ENCODE data around the gene ZNRD2. TPM values are rescaled to one million over a fixed set of nuclear protein-coding genes. Genes with fewer than 3 reads are reported as not detected.

ZNRD2 gene
- total RNA-seq, 1 donor from 2014 or later, result 45.1 TPM

DNA sequence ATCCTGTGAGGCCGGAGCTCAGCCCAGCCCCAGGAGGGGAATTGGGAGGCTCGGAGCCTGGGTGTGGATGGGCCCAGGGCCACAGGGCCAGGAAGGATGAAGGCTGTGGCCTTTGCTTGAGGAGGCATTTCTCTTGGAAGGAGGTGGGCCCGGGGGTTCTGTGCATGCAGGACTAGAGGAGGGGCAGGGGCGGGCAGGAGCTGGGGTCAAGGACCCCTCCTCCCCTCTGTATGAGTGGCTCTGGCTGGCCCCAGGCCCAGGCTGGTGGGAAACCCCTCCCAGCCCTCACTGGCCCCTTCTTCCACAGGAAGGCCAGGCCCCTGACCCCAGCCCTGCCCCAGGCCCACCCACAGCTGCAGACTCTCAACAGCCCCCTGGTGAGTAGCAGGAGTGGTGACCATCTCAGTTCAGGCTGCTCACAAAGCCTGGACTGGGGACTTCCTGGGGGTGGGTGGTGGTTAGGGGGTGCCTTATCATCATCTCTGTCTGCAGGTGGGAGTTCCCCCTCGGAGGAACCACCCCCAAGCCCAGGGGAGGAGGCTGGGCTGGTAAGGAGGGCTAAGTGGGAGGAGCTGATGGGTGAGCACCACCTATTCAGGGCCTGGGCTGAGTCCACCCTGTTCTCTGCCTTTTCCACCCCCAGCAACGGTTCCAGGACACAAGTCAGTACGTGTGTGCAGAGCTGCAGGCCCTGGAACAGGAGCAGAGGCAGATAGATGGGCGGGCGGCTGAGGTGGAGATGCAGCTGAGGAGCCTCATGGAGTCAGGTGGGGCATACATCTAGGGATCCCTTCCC, 19.4 kb downstream of the ZNRD2 start:
- H3K4me1 ChIP-seq (ENCODE audit: insufficient read depth, low read length), result peaks cover 11% of the 10 kb centered on the region
- H3K9ac ChIP-seq (ENCODE audit: low read length), result no peak overlapping the region
- Mint-ChIP-seq H3K27ac (ENCODE audit: unreplicated experiment) (no peak overlapping the region), H3K9me3 (ENCODE audit: unreplicated experiment) (no peaks in the 10 kb centered on the region), H3K4me3 (ENCODE audit: unreplicated experiment) (no peak overlapping the region), H3K4me1 (ENCODE audit: low read depth, unreplicated experiment) (peaks cover 6% of the 10 kb centered on the region), H3K36me3 (ENCODE audit: low read depth, unreplicated experiment) (no peaks in the 10 kb centered on the region), H3K27me3 (ENCODE audit: low read depth, unreplicated experiment) (peaks cover 18% of the 10 kb centered on the region)
- no peaks in the 10 kb centered on the region for H3K27me3 ChIP-seq (ENCODE audit: insufficient read depth, low read length)
- no peaks in the 10 kb centered on the region for H3K79me2 ChIP-seq (ENCODE audit: insufficient read depth, low read length)
- no peak for DNase-seq (ENCODE audit: low read depth)
- H4K20me1 ChIP-seq (ENCODE audit: insufficient read depth, low read length), result peaks cover 20% of the 10 kb centered on the region
- no peak overlapping the region for H3K4me3 ChIP-seq (ENCODE audit: insufficient read depth, low read depth, low read length)
- no peak overlapping the region for H2AFZ ChIP-seq (ENCODE audit: low read depth, low read length)
- no peaks in the 10 kb centered on the region for H3K36me3 ChIP-seq (ENCODE audit: insufficient read depth, low read length)
- no peaks in the 10 kb centered on the region for H3K9me3 ChIP-seq (ENCODE audit: insufficient read depth, low read depth, low read length)
- H3K4me2 ChIP-seq (ENCODE audit: low read length), result no peak overlapping the region
- H3K27ac ChIP-seq (ENCODE audit: low read depth, low read length), result no peak overlapping the region
- no peak for FAIRE-seq
- TF ChIP-seq, protein P1, sequence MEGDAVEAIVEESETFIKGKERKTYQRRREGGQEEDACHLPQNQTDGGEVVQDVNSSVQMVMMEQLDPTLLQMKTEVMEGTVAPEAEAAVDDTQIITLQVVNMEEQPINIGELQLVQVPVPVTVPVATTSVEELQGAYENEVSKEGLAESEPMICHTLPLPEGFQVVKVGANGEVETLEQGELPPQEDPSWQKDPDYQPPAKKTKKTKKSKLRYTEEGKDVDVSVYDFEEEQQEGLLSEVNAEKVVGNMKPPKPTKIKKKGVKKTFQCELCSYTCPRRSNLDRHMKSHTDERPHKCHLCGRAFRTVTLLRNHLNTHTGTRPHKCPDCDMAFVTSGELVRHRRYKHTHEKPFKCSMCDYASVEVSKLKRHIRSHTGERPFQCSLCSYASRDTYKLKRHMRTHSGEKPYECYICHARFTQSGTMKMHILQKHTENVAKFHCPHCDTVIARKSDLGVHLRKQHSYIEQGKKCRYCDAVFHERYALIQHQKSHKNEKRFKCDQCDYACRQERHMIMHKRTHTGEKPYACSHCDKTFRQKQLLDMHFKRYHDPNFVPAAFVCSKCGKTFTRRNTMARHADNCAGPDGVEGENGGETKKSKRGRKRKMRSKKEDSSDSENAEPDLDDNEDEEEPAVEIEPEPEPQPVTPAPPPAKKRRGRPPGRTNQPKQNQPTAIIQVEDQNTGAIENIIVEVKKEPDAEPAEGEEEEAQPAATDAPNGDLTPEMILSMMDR (IDR thresholded peaks at IDR 0.05; ENCODE audit: insufficient read depth, low read depth, low read length), result no peak
- no peak for TF ChIP-seq EZH2 (IDR thresholded peaks at IDR 0.05; ENCODE audit: insufficient read depth, low read length)

DNA sequence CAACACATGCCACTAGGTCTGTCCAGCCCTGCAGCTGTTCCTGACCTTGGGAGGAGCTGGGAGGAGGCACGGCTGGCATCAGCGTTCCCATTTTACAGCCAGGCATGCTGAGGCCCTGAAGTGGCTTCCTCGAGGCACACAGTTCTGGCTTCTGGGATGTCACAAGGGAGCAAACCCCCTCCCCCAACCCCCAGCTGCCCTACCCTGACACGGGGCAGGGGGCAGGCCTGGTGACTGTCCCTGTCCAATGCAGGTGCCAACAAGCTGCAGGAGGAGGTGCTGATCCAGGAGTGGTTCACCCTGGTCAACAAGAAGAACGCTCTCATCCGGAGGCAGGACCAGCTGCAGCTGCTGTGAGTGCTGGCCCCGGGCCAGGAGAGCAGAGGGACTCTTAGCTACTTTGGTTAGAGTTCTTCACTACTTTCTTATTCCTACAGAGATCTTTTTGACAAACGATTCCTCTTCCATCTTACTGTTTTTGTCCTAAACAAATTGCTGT, 20.0 kb downstream of the ZNRD2 start:
- Histone ChIP-seq H4K20me1 (ENCODE audit: insufficient read depth, low read length) (peaks cover 19% of the 10 kb centered on the region), H3K4me3 (ENCODE audit: insufficient read depth, low read depth, low read length) (no peak overlapping the region), H3K9me3 (ENCODE audit: insufficient read depth, low read depth, low read length) (no peaks in the 10 kb centered on the region), H3K36me3 (ENCODE audit: insufficient read depth, low read length) (no peaks in the 10 kb centered on the region), H3K27me3 (ENCODE audit: insufficient read depth, low read length) (no peaks in the 10 kb centered on the region), H3K79me2 (ENCODE audit: insufficient read depth, low read length) (no peaks in the 10 kb centered on the region), H2AFZ (ENCODE audit: low read depth, low read length) (no peak overlapping the region), H3K4me2 (ENCODE audit: low read length) (no peak overlapping the region), H3K4me1 (ENCODE audit: insufficient read depth, low read length) (peaks cover 11% of the 10 kb centered on the region), H3K9ac (ENCODE audit: low read length) (no peak overlapping the region), H3K27ac (ENCODE audit: low read depth, low read length) (no peak overlapping the region)
- Mint-ChIP-seq H3K27me3 (ENCODE audit: low read depth, unreplicated experiment) (peaks cover 21% of the 10 kb centered on the region), H3K9me3 (ENCODE audit: unreplicated experiment) (no peaks in the 10 kb centered on the region), H3K27ac (ENCODE audit: unreplicated experiment) (no peak overlapping the region), H3K4me1 (ENCODE audit: low read depth, unreplicated experiment) (peaks cover 6% of the 10 kb centered on the region), H3K4me3 (ENCODE audit: unreplicated experiment) (no peak overlapping the region), H3K36me3 (ENCODE audit: low read depth, unreplicated experiment) (no peaks in the 10 kb centered on the region)
- no peak for FAIRE-seq
- TF ChIP-seq EZH2 (IDR thresholded peaks at IDR 0.05; ENCODE audit: insufficient read depth, low read length), result no peak
- TF ChIP-seq, protein P1 (IDR thresholded peaks at IDR 0.05; ENCODE audit: insufficient read depth, low read depth, low read length), result no peak
- DNase-seq (ENCODE audit: low read depth), result no peak

All from astrocyte (in vitro differentiated cells and primary cell).